ENCODE data around the gene TBC1D9.

TBC1D9 gene

DNA sequence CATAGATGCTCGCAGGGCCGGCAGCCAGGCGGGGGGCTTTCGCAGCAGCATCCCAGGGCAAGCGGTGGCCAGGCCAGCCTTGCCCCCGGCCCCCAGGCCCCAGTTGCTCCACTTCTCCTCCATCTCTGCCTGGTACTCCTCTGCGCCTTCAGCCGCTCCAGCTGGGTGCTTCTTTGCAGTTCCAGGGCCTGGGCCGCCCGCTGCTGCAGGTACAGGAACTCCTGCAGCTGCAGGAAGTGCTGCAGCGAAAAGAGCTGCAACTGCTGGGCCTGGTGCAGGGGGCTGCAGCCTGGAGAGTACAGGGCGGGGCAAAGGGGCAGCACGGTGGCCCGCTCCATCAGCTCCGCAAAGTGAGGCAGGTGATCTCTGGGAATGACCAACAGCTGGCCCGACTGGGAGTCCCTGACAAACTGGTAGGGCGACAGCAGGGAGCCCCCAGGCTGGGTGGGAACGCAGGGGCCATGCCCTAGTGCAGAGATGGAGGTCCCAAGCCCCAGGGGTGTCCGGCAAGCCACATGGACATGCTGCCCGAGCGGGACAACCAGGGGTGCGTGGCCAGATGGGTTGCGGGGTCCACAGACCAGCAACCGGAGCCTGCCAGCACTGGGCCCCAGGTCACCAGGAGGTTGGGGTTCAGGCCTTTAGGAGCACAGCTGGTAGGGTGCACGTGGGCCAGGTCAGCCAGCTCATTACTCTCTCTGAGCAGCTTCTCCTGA lies 111.6 kb downstream of the TBC1D9 start:
- no peak for DNase-seq

DNA sequence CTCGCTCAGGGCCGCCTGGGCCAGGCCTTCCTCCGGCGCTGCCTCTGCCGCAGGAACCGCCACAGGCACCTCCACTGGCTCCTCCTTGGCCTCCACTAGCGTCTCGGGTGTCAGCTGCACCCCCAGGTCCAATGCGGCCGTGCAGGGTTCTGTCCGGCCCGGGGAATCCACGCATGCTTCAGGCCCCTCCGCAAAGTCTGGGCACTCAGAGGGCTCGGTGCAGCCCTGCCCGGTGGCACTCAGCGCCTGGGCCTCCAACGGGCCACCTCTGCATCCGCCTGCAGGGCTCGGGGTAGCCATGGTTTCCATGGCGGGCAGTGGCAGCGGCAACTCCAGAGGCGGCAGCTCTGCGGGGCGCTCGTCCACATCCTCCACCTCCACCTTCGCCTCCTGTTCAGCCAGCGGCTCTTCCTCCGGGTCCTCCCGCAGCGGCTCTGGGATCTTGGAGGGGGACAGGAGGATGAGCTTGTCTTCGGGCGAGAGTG lies 112.6 kb downstream of the TBC1D9 start:
- DNase-seq: no peak

DNA sequence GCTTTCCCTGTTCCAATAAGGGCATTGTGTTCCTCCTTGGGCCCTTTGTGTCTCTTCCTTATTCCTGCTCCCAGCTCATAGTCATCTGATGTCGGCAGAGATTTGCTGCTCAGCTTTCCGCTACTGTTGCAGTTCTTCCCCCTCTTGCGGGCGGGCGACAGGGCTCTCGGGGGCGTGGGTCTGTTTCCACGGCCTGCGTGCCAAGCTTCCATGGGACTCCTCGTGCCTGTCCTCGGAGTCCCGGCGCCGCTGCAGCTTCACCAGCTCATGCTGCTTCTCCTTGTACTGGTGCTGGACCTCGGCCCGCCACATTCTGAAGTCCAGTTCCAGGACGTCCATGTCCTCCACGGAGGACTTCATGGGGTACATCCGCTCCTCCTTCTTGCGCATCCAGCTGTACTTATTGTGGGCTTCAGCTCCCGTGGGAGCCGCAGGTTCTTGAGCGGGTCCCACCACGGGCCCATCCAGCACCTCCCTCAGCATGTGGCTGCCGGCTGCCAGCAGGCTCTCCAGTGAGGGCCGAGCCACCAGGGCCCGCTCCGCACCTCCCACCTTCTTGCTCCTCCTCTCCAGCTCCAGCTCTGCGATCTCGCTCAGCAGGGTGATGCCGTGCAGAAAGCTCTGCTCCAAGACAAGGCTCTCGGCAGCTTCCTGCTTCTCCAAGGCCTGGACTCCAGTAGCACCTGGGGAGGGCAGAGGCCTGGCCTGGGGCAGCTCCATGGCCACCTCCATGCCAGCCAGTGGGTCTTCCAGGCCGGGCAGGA lies 113.3 kb downstream of the TBC1D9 start:
- no peak for DNase-seq

DNA sequence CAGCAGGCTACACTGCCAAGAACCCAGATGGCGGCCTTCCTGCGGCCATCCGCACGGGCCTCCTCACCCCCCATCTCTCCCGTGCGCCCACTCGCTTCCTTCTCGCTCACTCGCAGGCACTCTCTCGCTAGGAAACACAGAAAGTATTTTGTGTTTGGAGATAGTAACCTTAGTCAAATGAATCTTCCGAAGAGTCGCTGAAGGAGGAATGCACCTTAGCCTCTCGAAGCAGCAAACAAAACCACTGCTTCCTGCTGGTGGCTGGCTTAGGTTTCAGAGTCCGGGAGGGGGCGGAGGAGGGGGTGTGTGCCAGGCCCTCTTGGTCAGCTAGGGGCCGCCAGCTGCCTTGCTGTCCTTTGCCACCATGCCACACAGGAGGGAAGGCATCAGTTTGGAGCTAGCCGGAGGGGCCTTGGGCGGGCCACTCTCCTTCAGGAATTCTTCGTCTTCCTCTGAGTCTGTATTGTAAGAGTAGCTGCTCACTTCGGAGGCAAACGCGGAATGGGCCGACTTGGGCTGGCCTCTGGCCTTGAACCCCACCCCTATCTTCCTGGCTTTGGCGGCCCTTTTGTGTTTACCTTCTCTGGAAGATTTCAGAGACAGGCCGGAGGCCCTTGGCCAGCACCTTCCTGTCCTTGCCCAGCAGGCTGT lies 114.3 kb downstream of the TBC1D9 start:
- DNase-seq: no peak

DNA sequence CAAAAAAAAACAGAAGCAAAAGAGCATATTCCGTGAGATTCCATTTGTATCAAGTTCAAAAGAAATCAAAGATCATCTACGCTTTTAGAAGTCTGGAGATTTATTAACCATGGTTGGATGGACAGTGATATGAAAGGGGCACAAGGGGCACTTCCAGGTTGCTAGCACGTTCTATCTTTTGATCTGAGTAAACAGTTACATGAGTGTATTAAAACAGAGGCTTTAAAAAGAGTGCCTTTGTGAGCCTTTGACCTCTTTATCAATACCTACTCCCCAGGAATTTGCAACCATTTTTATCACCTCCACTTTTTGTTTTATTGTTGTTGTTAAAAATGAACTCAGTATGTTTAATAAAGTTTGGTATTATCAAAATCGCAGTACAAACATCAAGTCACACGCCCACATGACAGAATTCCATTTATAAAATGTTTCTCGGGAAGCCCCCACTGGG lies 115.1 kb downstream of the TBC1D9 start:
- no peak for DNase-seq

DNA sequence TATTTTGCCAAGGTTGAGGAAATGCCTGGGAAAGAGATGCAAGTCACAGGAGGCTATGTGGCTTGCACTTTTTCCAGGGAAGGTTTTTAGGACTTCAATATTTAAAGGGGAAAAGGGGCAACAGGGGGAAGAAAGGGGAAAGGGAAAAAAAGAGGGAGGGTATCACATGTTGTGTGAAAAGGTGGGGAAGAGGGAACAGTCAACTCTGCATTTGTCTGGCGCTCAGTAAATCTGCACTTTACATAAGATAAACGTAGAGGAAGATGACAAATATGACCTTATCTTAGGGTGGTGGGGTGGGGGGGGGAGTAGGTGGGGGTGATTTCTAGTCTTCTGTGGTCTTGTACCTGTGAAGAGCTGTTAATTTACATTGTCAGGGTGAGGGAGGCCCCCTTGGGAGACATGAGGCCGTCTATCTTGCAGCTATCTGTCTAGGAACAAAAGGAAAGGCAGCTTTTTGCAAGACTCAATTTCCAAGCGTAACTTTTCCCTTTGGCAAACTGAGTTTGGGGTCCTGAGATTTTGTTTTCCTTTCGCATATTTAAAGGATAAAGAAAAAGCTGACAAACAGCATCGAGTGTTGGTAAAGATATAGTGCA lies 115.9 kb downstream of the TBC1D9 start:
- DNase-seq: no peak

DNA sequence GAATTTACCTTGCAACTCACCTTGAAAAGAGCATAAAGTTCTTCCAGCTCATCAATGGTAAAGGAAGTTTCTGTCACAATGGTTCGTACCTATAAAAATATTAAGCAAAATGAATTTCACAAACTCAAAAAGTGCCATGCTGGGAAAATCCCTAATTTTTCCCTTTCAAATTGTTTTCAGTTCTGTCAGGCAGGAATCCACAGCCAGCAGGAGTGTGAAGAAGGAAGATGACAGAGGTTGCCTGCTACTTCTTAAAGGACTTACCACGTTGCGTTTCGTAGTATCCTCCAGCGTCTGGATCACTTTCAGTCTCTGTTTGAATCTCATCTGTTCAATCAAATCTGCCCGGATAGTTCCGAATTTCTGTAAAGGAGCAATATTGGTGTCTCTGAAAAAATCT lies 117.1 kb downstream of the TBC1D9 start:
- no peak for DNase-seq

DNA sequence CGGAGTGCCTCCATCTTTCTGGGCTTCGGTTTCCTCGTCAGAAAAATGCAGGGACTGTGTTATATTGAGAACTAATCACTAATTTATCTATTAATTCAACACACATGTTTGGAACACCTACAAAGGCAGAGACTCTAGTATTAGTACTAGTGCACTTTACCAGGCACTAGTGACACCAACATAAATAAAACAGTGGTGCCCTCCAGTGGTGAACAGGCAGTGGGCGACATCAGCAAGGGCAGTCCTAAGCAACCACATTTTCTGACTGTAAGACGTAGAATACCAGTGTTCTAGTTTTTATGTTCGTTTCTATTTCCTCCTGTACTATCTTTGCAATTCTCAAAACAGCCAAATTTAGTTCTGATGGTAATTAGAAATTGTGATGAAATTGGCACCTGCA lies 118.3 kb downstream of the TBC1D9 start:
- no peak for DNase-seq

DNA sequence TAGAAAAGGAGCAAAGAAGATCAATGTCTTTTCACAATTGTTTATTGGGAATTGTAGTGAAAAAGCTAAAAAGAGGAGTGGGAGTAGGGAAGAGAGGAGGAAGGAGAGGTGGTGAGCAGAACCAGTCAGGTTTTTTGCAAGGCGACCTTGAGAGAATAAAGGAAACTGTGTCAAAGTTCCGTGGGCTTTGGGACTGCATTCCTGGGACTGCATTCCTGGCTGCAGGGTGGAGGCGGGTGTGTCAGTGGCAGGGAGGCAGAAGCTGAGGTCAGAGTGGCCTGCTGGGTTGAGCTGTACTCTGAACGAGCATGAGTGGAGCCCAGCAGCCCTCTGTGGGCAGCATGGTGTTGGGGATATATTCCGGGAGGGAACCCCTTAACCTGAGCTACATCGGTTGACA lies 120.6 kb downstream of the TBC1D9 start:
- DNase-seq: no peak

DNA sequence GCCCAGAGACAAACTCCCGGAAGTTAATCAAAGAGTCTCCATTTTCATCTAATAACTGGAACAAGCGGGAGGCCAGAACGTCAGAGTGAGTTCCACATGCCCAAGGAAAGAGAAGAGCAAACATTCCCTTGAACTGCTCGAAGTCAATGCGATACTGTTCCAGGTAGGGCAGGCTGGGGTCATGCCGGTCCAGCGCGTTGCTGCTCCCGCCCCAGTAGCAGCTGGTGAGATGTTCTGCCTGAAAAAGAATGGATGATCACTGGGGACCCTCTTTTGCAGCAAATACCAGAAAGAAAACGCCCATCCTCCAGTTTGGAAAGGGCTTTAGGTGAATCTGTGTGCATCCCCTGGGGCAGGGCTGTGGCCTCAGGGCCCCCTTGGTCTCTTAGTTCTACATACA lies 122.2 kb downstream of the TBC1D9 start:
- no peak for DNase-seq

DNA sequence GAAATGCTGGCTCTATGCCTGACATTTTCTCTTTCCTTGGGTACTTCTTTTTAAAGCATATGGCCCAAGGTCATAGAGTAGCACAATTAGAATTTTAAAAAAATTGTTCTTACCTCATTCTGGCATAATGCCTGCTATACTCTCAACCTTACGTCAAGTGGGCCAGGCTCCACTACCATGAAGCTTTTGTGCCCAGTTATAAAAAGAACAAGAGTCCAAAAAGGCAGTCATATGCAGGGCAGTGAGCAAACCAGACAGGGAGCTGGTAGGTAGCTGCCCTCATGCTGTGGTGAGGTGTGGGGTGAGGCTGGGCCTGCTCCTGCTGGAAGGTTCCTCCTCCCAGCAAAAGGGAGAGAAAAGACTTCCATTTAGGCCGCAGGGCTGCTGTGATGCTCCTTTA lies 123.1 kb downstream of the TBC1D9 start:
- peak; percentile 44 for DNase-seq

DNA sequence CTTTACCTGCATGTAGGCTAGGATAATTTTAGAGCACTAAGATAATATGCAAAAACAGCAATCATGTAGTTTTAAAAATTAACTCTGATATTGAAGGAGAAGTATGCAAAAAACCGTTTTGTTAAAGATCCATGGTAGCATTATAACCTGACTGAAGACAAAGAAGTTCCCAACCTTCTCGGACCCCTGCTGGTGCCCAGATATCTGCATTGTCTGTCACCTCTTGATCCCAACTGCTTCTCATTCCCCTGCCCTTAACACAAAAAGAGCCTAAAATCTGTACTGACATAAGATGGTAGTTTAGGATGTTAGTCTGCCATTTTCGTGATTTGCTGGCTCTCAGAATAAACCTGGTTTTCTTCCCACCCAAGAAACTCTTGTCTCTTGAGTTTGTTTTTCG lies 125.9 kb downstream of the TBC1D9 start:
- DNase-seq: no peak

DNA sequence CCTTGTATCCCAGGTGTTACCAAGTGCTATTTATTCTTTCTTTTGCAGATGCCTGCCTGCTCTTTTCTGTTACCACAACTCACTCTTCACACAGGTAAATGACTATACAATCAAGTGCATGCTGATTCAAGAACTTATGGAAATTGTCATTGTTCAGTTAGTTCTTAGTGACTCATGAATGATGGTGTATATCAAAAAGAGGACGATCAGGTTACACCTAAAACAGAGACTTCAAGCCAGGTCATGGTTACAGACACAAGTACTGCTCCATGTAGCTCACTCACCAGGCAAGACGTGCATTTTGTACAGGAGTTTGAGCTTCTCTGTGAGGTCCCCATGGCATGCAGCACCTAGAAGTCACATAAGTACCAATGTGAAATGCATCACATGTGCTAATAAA lies 128.2 kb downstream of the TBC1D9 start:
- no peak for DNase-seq

DNA sequence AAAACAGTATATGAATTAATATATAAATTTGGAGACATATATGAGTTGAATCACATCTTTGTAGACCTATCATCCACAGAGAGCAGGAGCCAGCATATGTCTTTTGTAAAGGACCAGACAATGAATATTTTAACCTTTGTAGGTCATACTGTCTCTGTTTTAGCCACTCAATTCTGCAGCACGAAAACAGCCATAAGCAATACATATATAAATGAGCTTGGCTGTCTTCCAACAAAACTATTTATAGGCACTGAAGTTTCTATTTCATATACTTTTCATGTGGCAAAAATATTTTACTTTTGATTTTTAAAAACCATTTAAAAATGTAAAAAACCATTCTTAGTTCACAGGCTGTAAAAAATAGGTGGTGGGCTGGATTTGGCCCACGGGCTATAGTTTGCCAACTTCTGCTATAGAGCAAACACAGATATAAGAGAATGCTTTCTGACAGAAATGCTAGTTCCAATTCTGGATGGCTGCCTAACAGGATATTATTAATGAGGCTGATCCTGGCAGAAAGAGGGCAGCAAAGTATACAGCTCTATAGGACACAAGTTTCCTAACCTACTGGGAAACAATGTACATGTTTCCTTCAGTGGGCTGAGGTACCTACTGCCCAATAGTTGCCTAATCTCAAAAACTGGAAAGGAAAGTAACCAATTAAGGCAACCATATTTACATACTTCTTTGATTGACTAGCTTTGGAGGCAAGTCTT lies 129.4 kb downstream of the TBC1D9 start:
- DNase-seq: no peak

DNA sequence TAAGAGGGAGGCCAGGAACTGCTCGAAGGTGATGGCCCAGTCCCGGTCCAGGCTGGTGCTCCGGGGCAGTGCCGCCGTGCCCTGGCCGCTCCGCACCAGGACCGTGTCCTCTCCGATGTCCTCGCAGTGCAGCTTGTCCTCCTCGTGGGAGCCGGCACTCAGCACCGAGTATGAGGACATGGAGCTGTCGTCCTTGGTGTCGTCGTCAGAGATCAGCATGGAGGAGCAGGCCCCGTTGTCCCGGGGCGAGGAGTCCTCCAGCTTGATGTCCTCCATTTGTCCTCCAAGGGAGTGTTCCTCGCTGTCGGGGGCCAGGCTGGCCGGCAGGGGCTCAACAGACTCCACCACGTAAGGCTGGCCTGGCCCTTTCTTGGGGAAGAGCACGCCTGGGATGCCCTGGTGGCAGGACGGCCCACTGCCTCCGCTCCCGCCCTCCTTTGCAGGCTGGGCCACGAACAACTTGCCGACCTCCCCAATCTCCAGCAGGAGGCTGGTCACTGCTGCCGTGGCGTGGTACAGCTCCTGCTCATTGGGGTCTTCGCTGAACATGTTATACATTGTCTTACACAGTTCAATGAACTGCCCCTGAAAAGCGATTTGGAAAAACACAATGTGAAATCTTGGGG lies 133.7 kb downstream of the TBC1D9 start:
- no peak for DNase-seq

DNA sequence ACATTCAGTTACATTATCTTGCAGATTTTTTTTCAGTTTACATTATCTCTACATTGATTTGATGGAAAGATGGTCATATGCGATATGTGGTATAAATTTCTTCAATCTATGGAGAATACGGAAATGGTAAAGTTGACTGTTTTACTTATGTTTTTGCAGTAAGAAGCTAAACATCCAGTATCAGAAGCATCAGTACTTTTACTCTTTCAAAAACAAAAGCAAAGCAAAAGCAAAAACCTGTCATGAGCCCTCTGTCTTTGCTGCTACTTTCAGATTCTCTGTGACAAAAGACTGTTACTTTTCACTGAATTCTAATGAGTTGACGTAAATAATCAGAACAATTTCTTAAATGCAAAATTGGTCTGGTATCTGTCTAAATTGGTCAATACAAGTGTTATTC lies 135.0 kb downstream of the TBC1D9 start:
- DNase-seq: no peak

DNA sequence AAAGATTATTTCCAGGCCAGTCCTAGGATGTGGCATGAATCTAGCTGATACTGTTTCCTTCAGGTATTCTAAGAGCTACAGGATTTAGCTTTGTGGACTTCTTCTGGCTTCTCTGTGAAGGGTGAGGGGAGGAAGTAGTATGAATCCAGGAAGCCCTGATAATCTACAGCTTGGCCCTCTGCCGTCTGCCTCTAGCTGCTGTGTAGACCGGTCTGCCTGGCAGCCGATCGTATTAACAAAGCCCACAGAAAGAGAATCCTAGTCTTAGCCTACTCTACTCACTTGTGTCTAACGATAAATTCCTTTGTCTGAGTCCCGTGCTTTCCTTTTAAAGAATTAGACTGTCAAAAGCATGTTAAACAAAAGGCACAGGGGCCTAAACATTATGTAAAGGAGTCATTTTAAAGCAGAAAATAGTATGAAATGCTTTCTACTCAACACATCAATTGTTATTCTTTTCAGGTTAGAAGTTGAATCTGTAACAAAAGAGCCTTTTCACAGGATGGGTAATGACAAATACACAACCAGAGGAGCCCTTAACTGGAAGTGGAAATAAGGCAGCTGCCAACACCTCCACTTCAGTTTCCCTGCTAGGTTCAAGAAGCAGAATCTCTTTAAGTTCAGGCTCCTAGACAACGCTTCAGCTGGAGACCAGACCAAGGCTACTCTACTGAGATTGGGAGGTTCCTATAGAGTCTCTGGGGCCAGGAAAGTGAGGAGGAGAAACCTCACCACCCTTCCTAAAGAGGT lies 138.5 kb downstream of the TBC1D9 start:
- DNase-seq: no peak

DNA sequence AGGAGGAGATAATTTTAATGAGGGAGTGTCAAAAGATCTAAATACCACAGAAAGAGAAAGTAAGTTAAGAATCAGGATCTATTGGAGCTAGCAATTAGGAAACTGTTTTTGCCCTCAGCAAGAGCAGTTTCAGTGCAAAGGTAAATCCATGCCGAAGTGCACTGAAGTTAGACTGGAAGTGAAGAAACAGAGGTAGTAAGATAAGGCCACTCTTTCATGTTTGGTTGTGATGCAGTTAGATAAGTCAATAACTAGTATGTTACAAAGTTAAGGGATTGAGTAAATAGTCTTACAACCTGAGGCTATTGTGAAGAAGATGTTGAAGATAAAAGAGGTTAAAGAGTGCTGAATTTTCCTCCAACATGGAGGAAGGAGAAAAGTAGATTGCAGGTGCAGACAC lies 140.7 kb downstream of the TBC1D9 start:
- no peak for DNase-seq

DNA sequence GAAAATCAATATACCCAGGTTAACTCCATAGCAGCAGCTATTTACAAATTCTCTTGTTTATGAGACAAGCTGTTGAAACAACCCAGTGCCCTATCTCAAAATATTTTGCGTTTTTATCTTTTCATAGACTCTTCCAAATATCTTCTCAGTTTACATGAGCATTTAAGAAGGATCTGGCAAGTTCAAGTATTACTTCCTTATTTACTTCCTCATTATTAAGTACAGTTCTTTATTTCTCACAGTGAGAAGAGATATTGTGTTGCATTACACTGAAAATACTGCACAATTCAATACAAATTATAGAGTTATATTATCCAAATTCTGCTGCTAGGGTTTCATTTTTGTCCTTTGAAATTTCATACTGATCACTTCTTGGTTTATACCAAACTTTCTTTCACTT lies 143.8 kb downstream of the TBC1D9 start:
- DNase-seq: no peak

DNA sequence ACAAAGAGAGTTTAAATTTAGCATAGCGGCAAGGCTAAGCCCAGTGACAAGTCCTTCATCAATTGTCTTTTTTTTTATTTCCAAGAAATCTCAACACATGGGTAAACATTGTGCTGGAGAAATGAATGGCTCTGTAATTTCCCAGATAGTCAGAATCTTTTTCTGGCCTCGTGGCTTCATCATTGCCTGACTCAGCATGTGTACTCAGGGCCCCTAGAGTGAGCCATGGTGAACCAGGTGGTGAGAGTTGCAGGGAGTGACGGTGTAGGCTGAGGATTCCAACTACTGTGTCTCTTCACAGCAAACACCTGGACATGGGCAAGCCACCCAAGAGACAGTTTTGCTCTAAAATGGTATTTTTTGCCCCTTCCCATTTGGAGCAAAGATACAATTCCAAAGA lies 144.3 kb downstream of the TBC1D9 start:
- DNase-seq: no peak
